ENCODE data around the gene OGDHL. TPM values are rescaled to one million over a fixed set of nuclear protein-coding genes. Genes with fewer than 3 reads are reported as not detected.
A peak's percentile ranks its signal among the peaks of the same experiment; 100 is the strongest.

The OGDHL gene
- total and polyA plus RNA-seq, 2 donors from 2014 or later = 82.8 to 247 TPM

- intact Hi-C loops (cut with DNase I) = no loop called here
- TF ChIP-seq CTCF (IDR thresholded peaks at IDR 0.05; ENCODE audit: borderline replicate concordance, extremely low read depth, insufficient read depth) = no peak
- FAIRE-seq = no peak
Observed at GRCh38 chr10:49747303-49747646, 14.8 kb downstream of the OGDHL start.

GRCh38 chr10:49746626-49747302 lies 15.4 kb downstream of the OGDHL start:
- no peak for TF ChIP-seq CTCF (IDR thresholded peaks at IDR 0.05; ENCODE audit: borderline replicate concordance, extremely low read depth, insufficient read depth)
- Histone ChIP-seq H3K9ac (ENCODE audit: low read length in 3 of 3) (peak overlapping the region in 1 of 3 donors; percentile 10), H3K9me3 (ENCODE audit: control insufficient read depth in 2 of 3, insufficient read depth in 1 of 3, low read length in 3 of 3) (no peaks in the 10 kb centered on the region), H3K4me1 (ENCODE audit: control insufficient read depth in 2 of 3, insufficient read depth in 2 of 3, low read depth in 1 of 3, low read length in 3 of 3) (peaks cover 0 to 17% (median 0%) of the 10 kb centered on the region in 3 donors), H3K27ac (ENCODE audit: low read depth in 2 of 2, low read length in 2 of 2) (no peak overlapping the region), H3K4me3 (ENCODE audit: low read length in 3 of 3) (no peak overlapping the region), H3K27me3 (ENCODE audit: control insufficient read depth, insufficient read depth, low read length) (no peaks in the 10 kb centered on the region), H3K36me3 (ENCODE audit: control insufficient read depth in 2 of 3, insufficient read depth in 3 of 3, low read length in 3 of 3) (peaks cover 0 to 67% (median 51%) of the 10 kb centered on the region in 3 donors)
- FAIRE-seq (no peak), DNase-seq (no peak)
- intact Hi-C loops (cut with DNase I) = no loop called here

More at GRCh38 chr10:49747303-49747646, 14.8 kb downstream of the OGDHL start:
- Histone ChIP-seq H3K36me3 (ENCODE audit: control insufficient read depth in 2 of 3, insufficient read depth in 3 of 3, low read length in 3 of 3) (peaks cover 0 to 67% (median 52%) of the 10 kb centered on the region in 3 donors), H3K9me3 (ENCODE audit: control insufficient read depth in 2 of 3, insufficient read depth in 1 of 3, low read length in 3 of 3) (no peaks in the 10 kb centered on the region), H3K27ac (ENCODE audit: low read depth in 2 of 2, low read length in 2 of 2) (no peak overlapping the region), H3K4me3 (ENCODE audit: low read length in 3 of 3) (no peak overlapping the region), H3K4me1 (ENCODE audit: control insufficient read depth in 2 of 3, insufficient read depth in 2 of 3, low read depth in 1 of 3, low read length in 3 of 3) (peaks cover 0 to 20% (median under 1%) of the 10 kb centered on the region in 3 donors), H3K9ac (ENCODE audit: low read length in 3 of 3) (peak overlapping the region in 1 of 3 donors; percentile 10), H3K27me3 (ENCODE audit: control insufficient read depth, insufficient read depth, low read length) (no peaks in the 10 kb centered on the region)
- no peak for DNase-seq

- no peaks in the 10 kb centered on the region for H3K27me3 ChIP-seq (ENCODE audit: control insufficient read depth, insufficient read depth, low read length)
- H3K4me1 ChIP-seq (ENCODE audit: control insufficient read depth in 2 of 3, insufficient read depth in 2 of 3, low read depth in 1 of 3, low read length in 3 of 3) = peaks cover 0 to 9% (median 0%) of the 10 kb centered on the region in 3 donors
- no peak for TF ChIP-seq CTCF (IDR thresholded peaks at IDR 0.05; ENCODE audit: borderline replicate concordance, extremely low read depth, insufficient read depth)
- intact Hi-C loops (cut with DNase I) = no loop called here
- H3K9ac ChIP-seq (ENCODE audit: low read length in 3 of 3) = no peak overlapping the region
- FAIRE-seq (no peak), DNase-seq (no peak)
- H3K27ac ChIP-seq (ENCODE audit: low read depth in 2 of 2, low read length in 2 of 2) = no peak overlapping the region
- peaks cover 0 to 75% (median 51%) of the 10 kb centered on the region in 3 donors for H3K36me3 ChIP-seq (ENCODE audit: control insufficient read depth in 2 of 3, insufficient read depth in 3 of 3, low read length in 3 of 3)
- H3K9me3 ChIP-seq (ENCODE audit: control insufficient read depth in 2 of 3, insufficient read depth in 1 of 3, low read length in 3 of 3) = no peaks in the 10 kb centered on the region
- no peak overlapping the region for H3K4me3 ChIP-seq (ENCODE audit: low read length in 3 of 3)
Observed at GRCh38 chr10:49745756-49746155, 16.4 kb downstream of the OGDHL start.

Data from kidney (tissue), 14 donors.